GM12874 (cell line): ENCODE results near the gene TSEN54.

ENCODE experiments used
- TF ChIP-seq, protein P1 (sequence below): IDR thresholded peaks from 2 replicates; pipeline ENCODE4 v1.5.1; 2011; ENCODE audit warnings: low read depth, mild to moderate bottlenecking, control low read depth, low read length, moderate library complexity; ENCODE audit not compliant: insufficient read depth

TSEN54 gene

DNA sequence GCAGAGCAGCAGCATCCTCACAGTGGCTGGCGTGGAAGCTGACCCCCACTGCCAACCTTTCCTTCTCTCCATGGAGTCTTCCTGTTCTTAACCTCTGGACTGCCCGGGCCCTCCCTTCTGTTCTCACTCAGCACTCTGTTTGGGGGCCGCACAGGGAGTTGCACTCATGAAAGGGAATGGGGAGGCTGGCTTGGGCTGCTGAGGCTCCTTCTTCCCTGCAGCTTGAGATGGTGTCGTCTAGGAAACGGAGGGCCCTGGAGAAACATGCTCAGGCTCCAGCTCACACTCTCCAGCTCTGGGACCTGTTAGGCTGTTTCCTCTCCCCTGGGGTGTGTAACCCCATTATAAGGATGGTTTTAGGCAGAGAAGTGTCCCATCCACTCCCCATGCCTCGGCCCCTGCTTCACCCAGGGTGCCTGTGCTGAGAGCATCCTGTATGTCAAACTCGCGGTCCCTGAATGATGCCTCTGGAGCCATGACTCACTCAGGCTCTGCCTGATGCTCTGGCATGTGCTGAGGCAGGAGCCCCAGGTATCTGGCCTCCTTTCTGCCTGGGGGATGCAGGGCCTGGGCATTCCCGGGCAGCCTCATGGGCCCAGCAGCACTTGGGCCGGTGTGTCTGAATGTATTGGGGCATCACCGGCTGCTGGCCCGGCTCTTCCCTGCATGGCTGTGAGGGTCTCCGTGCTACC lies 41.0 kb upstream of the TSEN54 start:
- TF ChIP-seq, protein P1, sequence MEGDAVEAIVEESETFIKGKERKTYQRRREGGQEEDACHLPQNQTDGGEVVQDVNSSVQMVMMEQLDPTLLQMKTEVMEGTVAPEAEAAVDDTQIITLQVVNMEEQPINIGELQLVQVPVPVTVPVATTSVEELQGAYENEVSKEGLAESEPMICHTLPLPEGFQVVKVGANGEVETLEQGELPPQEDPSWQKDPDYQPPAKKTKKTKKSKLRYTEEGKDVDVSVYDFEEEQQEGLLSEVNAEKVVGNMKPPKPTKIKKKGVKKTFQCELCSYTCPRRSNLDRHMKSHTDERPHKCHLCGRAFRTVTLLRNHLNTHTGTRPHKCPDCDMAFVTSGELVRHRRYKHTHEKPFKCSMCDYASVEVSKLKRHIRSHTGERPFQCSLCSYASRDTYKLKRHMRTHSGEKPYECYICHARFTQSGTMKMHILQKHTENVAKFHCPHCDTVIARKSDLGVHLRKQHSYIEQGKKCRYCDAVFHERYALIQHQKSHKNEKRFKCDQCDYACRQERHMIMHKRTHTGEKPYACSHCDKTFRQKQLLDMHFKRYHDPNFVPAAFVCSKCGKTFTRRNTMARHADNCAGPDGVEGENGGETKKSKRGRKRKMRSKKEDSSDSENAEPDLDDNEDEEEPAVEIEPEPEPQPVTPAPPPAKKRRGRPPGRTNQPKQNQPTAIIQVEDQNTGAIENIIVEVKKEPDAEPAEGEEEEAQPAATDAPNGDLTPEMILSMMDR = no peak

DNA sequence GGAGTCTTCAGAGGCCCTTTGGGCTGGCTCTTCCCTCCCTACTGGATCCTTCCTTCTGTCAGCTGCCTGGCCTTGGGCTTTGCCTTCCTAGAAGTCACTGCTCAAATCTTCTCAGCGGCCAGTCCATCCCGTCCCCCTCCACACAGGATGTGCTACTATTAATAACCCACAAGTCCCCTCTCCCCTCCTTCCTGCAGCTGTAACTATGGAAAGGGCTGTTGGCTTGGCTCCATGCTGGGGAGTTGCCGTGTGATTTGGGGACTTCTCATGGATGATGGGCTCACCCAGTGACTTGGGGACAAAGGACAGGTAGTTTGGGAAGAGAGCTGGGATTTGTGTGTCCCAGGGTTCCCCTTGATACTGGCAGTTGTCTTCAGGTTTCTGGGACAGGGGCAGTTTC lies 40.5 kb upstream of the TSEN54 start:
- TF ChIP-seq, protein P1 = no peak

DNA sequence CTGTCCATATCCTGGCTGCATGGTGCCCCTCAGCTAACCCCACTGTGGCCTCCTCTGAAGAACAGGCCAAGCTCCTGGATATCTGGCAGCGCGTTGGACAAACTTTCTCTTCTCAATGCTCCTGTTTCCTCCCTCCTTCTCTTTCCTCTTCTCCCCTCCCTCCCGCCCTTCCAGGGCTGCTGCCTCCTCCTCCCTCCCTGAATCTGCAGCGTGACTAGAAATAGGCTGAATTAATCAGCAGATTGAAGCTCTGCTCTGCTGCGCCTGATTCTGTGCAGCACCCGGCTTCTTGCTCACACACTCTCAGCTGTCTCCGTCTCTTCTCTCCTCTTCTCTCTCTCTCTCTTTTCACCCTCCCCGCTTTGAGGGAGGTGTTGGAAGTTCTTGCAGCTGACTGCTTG lies 40.1 kb upstream of the TSEN54 start:
- TF ChIP-seq, protein P1 = no peak

DNA sequence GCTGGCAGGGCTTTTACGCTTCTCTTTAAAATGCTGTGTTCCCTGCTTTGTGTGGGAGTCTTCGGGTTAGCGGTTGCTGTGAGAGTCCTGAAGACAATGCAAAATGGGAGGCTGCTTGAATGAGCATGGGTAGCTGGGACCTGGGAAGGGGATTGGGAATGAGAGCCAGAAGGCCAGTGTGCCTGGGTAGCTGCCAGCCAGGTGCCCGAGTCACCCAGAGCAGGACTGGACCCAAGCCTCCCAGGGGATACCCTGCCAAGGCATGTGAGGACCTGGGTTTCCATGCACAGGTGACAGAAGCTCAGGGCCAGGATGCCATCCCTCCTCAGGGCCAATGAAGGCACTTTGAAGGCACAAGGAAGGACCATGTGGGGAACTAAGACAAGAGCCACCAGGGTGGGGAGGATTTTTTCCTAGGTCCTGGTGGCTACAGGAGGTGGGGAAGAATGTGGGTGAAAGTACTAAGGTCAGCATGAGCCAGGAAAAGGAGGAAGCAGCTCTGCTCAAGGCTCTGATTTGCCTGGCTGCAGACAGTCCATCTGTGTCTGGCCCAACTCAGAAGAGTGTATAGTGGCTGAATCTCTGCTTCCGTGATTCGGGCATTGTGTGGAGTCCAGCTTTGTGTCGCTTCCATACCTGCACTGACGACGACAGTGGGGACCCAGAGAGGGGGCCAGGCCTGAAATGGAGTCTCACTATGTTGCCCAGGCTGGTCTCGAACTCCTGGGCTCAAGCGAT lies 39.4 kb upstream of the TSEN54 start:
- TF ChIP-seq, protein P1 = no peak

DNA sequence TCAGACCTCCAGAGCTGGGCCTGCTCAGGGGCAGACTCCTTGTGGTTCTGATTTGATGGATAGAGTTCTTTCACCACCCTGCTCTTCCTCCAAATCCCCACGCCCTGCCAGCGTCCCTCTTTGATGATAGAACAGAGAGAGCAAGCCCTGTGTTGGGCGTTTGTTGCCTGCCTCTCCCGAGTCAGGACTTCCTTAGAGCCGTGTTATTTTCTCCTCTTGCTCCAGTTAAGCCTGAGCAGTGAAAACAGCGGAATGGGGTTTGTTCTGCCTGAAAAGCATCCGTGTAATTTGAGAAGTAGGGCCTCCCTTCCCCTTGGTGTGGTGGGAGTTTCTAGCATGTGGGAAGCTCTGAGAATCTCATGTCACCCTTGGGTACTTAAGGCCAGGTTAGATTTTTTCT lies 37.8 kb upstream of the TSEN54 start:
- TF ChIP-seq, protein P1 = no peak

DNA sequence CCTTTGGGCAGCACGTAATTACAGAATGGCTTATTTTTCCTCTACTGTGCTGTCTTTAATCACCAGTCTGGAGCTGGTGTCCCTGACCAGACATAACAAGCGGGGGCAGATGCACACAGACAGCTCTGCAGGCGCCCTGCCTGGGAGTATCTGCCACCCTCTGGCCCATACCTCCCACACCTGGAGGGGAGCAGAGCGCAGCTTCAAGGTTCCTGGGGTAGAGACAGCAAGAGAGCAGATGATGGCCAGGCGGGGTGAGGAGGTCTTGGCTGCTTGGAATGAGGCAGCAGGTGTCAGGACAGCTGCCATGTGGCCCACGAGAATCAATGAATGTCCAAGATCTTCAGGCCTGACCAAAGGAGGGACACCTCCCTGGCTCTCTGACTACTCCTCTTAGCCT lies 36.0 kb upstream of the TSEN54 start:
- TF ChIP-seq, protein P1 = no peak

DNA sequence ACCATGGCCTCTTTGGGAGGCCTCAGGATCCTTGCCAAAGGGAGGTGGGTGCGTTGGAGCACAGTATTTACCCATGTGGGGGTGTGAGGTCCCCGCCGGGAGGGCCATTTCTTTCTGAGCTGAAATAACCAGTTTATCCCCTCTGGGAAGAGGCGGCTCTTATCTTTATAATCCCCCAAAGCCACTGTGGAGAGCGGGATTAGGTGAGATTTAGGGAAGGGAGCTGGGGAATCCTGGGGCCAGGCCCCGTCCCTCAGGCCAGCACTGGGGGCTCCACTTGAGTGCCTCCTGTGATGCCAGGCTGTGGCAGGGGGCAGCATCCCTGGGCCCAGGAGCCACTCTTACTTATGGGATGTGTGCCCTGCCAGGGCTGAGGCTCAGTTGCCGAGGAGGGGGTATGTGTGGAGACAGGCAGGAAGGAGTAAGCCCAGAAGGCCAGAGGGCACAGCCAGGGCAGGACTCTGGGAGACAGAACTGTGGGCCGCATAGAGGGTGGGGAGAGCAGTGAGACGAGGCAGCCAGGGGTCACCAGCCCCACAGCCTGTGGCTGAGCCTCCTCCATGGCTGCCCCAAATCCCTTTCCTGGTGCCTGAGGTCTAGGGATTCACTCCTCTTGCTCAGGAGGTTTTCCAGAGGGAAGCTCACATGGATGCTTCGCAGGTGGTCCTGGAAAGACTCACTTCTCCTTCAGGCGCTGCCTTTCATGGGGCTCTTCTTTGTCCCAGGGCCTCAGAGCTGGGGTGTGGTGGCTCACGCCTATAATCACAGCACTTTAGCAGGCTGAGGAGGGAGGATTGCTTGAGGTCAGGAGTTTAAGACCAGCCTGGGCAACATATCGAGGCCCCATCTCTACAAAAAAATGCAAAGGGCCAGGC lies 34.9 kb upstream of the TSEN54 start:
- TF ChIP-seq, protein P1 = no peak
